A673 (cell line): Measurements from ENCODE around the gene OR4S1.

Experiments used
- EZH2 ChIP-seq: fragments of 200-600 bp; sonication (generic); IDR thresholded peaks from 2 replicates; pipeline ENCODE4 v1.6.1; 2017; ENCODE audit warnings: borderline replicate concordance, low read depth, mild to moderate bottlenecking, mixed read lengths, antibody characterized with exemption, low read length; ENCODE audit not compliant: poor library complexity, severe bottlenecking
- TF ChIP-seq, protein P1 (sequence below): fragments of 300-800, 200-600 bp; sonication (generic); conservative IDR thresholded peaks from 2 replicates; pipeline ENCODE4 v1.5.1; 2017; ENCODE audit warnings: low read depth, mild to moderate bottlenecking, antibody characterized with exemption, low read length, moderate library complexity, mixed read lengths

DNA sequence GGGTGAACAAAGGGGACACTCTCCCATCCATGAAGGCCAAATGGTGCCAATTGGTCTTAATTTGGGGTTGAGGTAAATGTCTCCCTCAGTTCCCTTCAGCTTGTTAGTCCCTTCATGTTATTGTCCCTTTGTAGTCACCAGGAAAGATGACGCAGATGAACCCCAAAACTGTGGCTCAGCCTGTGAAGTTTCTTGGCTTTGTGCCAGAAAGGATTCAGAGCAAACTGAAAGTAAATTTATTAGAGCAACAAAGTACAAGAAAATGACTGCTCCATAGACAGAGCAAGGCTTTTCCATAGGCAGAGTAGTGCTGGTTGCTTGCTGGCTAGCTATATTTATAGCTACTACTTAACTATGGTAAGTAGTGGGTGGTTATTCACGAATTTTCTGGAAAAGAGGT lies 35.4 kb downstream of the OR4S1 start:
- no peak for TF ChIP-seq EZH2
- TF ChIP-seq, protein P1, sequence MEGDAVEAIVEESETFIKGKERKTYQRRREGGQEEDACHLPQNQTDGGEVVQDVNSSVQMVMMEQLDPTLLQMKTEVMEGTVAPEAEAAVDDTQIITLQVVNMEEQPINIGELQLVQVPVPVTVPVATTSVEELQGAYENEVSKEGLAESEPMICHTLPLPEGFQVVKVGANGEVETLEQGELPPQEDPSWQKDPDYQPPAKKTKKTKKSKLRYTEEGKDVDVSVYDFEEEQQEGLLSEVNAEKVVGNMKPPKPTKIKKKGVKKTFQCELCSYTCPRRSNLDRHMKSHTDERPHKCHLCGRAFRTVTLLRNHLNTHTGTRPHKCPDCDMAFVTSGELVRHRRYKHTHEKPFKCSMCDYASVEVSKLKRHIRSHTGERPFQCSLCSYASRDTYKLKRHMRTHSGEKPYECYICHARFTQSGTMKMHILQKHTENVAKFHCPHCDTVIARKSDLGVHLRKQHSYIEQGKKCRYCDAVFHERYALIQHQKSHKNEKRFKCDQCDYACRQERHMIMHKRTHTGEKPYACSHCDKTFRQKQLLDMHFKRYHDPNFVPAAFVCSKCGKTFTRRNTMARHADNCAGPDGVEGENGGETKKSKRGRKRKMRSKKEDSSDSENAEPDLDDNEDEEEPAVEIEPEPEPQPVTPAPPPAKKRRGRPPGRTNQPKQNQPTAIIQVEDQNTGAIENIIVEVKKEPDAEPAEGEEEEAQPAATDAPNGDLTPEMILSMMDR, result no peak
